Transverse colon (tissue), 4 donors: ENCODE measurements around the gene YEATS2. TPM values are rescaled to one million over a fixed set of nuclear protein-coding genes. Genes with fewer than 3 reads are reported as not detected.

Source experiments
- DNase-seq: peaks from one replicate; pipeline ENCODE4 v3.0.0-alpha.2; 2019
- H3K27ac ChIP-seq, 4 donors: fragments of 200-600 bp; sonication (generic); 2 replicates each; pipeline ENCODE4 v1.5.1; 2016 to 2018; ENCODE audit warnings: inconsistent platforms in 4 of 4
- H3K27me3 ChIP-seq: fragments of 200-600 bp; sonication (generic); 2 replicates; pipeline ENCODE4 v1.5.1; 2017; ENCODE audit warnings: inconsistent platforms
- H3K36me3 ChIP-seq, 4 donors: fragments of 200-600 bp; sonication (generic); 2 replicates each; pipeline ENCODE4 v1.5.1; 2017 to 2019; ENCODE audit warnings: inconsistent platforms in 4 of 4
- H3K4me1 ChIP-seq, 4 donors: fragments of 200-600 bp; sonication (generic); 2 replicates each; pipeline ENCODE4 v1.5.1; 2017 to 2020; ENCODE audit warnings: inconsistent platforms in 4 of 4
- H3K4me3 ChIP-seq, 4 donors: fragments of 200-600 bp; sonication (generic); 1 replicate in 1 of 4; 2 replicates in 3 of 4; pipeline versions ENCODE4 v1.5.1 to v1.6.1; 2017 to 2019; ENCODE audit warnings: inconsistent platforms in 4 of 4
- H3K9me3 ChIP-seq, 2 donors: fragments of 200-600 bp; sonication (generic); 2 replicates each; pipeline ENCODE4 v1.5.1; 2017 to 2019; ENCODE audit warnings: inconsistent platforms in 2 of 2
- EP300 ChIP-seq: sonication (generic); formaldehyde crosslinking; IDR thresholded peaks from one replicate; pipeline ENCODE4 v1.6.1; 2017; ENCODE audit warnings: antibody characterized with exemption, low read depth
- POLR2A ChIP-seq: fragments of 450-650 bp; IDR thresholded peaks from one replicate; pipeline ENCODE4 v1.6.1; 2016; ENCODE audit warnings: antibody characterized with exemption, mild to moderate bottlenecking, moderate library complexity
- POLR2AphosphoS5 ChIP-seq, 3 donors: sonication (generic); formaldehyde crosslinking; IDR thresholded peaks; one replicate each; pipeline ENCODE4 v1.6.1; 2016; ENCODE audit warnings: antibody characterized with exemption in 3 of 3
- WGBS, 2 donors: methylation state at CpG; one replicate each; pipeline ENCODE4 v1.1.5; 2018; ENCODE audit warnings: low coverage in 1 of 2; 5-methylcytosine and 5-hydroxymethylcytosine counted together
- in situ Hi-C, 4 donors: fragments of 200-750 bp; cut with MboI; loops; one replicate each; pipeline versions ENCODE4 v1.15.0 to v1.15.1; 2017; ENCODE audit warnings: low sequenced_read_pairs in 3 of 4, low pct_ligation_motif_present in 1 of 4, low pct_unique_long_range_greater_than_20kb in 1 of 4
- intact Hi-C: fragments of 100-400 bp; cut with DNase I; formaldehyde crosslinking; loops from one replicate; pipeline ENCODE4 v1.15.1; 2023; ENCODE audit warnings: low total_unique reads
- total RNA-seq, 4 donors: library from RNA; depleted of rRNA; stranded (reverse); fragments of >200 nt; gene quantifications; one replicate each; pipeline ENCODE4 v1.1.0, GENCODE V29; 2016
- TF ChIP-seq, protein P1 (sequence below), 5 experiments: fragments of 200-600 bp in 3 of 5; fragments of 450-650 bp in 2 of 5; sonication (generic) in 3 of 5; IDR thresholded peaks; 1 replicate in 2 of 5; 2 replicates in 3 of 5; pipeline ENCODE4 v1.5.1; 2016 to 2017; ENCODE audit warnings: antibody characterized with exemption in 5 of 5, inconsistent platforms in 3 of 5, mild to moderate bottlenecking in 2 of 5, moderate library complexity in 1 of 5

The YEATS2 gene
- total RNA-seq, 4 donors from 2014 or later: 10.1 to 23.2 (median 16.1) TPM

GRCh38 chr3:183818041-183818620, 120.5 kb downstream of the YEATS2 start:
- WGBS, 2 donors: 90 to 94% methylated on average over 2 to 13 of the region's 14 CpGs
- no peaks in the 10 kb centered on the region for H3K9me3 ChIP-seq
- no peak for DNase-seq
- H3K4me3 ChIP-seq: no peak overlapping the region
- in situ Hi-C loops: no loop called here
- H3K4me1 ChIP-seq: no peaks in the 10 kb centered on the region
- intact Hi-C loops: no loop called here
- H3K27ac ChIP-seq: no peak overlapping the region
- peaks cover under 1% of the 10 kb centered on the region for H3K27me3 ChIP-seq
- no peaks in the 10 kb centered on the region for H3K36me3 ChIP-seq
- no peak for TF ChIP-seq EP300
- TF ChIP-seq, protein P1, sequence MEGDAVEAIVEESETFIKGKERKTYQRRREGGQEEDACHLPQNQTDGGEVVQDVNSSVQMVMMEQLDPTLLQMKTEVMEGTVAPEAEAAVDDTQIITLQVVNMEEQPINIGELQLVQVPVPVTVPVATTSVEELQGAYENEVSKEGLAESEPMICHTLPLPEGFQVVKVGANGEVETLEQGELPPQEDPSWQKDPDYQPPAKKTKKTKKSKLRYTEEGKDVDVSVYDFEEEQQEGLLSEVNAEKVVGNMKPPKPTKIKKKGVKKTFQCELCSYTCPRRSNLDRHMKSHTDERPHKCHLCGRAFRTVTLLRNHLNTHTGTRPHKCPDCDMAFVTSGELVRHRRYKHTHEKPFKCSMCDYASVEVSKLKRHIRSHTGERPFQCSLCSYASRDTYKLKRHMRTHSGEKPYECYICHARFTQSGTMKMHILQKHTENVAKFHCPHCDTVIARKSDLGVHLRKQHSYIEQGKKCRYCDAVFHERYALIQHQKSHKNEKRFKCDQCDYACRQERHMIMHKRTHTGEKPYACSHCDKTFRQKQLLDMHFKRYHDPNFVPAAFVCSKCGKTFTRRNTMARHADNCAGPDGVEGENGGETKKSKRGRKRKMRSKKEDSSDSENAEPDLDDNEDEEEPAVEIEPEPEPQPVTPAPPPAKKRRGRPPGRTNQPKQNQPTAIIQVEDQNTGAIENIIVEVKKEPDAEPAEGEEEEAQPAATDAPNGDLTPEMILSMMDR (IDR thresholded peaks at IDR 0.05): no peak
- no peak for TF ChIP-seq POLR2A
- TF ChIP-seq POLR2AphosphoS5 (IDR thresholded peaks at IDR 0.05): no peak

- WGBS, 2 donors: 96% methylated on average over 23 of the region's 25 CpGs; no CpG with 5 or more reads in 1 of the 2 donors
- in situ Hi-C loops: no loop called here
- intact Hi-C loops: no loop called here
These were observed 121.4 kb downstream of the YEATS2 start for GRCh38 chr3:183818706-183819624.

DNA sequence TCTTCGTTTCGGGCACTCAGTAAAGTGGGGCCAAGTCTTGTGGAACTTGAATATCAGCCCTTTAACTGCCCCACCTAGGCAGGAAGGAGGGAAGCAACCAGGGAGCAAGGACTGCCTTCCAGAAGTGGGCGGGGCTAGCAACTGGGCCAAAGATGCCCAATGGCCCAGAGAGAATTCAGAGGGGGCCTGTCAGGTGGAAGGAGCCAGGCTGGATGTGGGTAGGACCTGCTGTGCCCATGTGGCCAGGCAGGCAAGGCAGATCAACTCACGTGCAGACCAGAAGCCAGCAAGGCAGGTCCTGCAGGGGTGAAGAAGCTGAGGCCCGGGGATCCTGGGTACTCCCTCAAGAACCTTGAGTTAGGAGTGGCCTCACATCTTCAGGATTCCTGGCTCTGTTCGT, 122.2 kb downstream of the YEATS2 start:
- H3K4me1 ChIP-seq: peaks cover 5 to 10% (median 6%) of the 10 kb centered on the region in 4 donors
- no peaks in the 10 kb centered on the region for H3K36me3 ChIP-seq
- H3K27me3 ChIP-seq: peaks cover 15% of the 10 kb centered on the region
- in situ Hi-C loops (no loop called here), intact Hi-C loops (no loop called here)
- H3K4me3 ChIP-seq: no peak overlapping the region
- WGBS, 2 donors: 91% methylated on average over 6 of the region's 6 CpGs; no CpG with 5 or more reads in 1 of the 2 donors
- TF ChIP-seq POLR2AphosphoS5 (IDR thresholded peaks at IDR 0.05) (no peak), POLR2A (no peak)
- no peaks in the 10 kb centered on the region for H3K9me3 ChIP-seq
- H3K27ac ChIP-seq: no peak overlapping the region
- no peak for DNase-seq

More at GRCh38 chr3:183818706-183819624, 121.4 kb downstream of the YEATS2 start:
- TF ChIP-seq, protein P1 (IDR thresholded peaks at IDR 0.05): no peak
- TF ChIP-seq POLR2AphosphoS5 (IDR thresholded peaks at IDR 0.05) (no peak), POLR2A (no peak), EP300 (no peak)
- no peak for DNase-seq
- peaks cover 9% of the 10 kb centered on the region for H3K27me3 ChIP-seq
- H3K36me3 ChIP-seq: no peaks in the 10 kb centered on the region
- no peaks in the 10 kb centered on the region for H3K9me3 ChIP-seq
- H3K4me1 ChIP-seq: peaks cover 0 to 2% (median 0%) of the 10 kb centered on the region in 4 donors
- no peak overlapping the region for H3K4me3 ChIP-seq
- no peak overlapping the region for H3K27ac ChIP-seq

GRCh38 chr3:183822631-183823030, 125.0 kb downstream of the YEATS2 start:
- Histone ChIP-seq H3K27ac (no peak overlapping the region), H3K4me1 (peaks cover 7 to 18% (median 11%) of the 10 kb centered on the region in 4 donors), H3K4me3 (no peak overlapping the region), H3K27me3 (peaks cover 15% of the 10 kb centered on the region), H3K36me3 (no peaks in the 10 kb centered on the region), H3K9me3 (no peaks in the 10 kb centered on the region)
- WGBS, 2 donors: 85 to 88% methylated on average over 4 to 13 of the region's 13 CpGs
- intact Hi-C loops (no loop called here), in situ Hi-C loops (no loop called here)
- no peak for TF ChIP-seq EP300
- TF ChIP-seq POLR2AphosphoS5 (IDR thresholded peaks at IDR 0.05): no peak
- TF ChIP-seq, protein P1 (IDR thresholded peaks at IDR 0.05): no peak
- TF ChIP-seq POLR2A: no peak
- no peak for DNase-seq
